ENCODE results near the gene NID2.

GRCh38 chr14:52000019-52000582, 68.8 kb downstream of the NID2 start:
- TF ChIP-seq CTCF (IDR thresholded peaks at IDR 0.05 in 4 of 5, conservative IDR thresholded peaks at IDR 0.05 in 1 of 5) (no peak), POLR2A (IDR thresholded peaks at IDR 0.05) (no peak)

Measured in gastrocnemius medialis (tissue), 4 donors.